Amniotic epithelial cell (primary cell): ENCODE measurements around the gene BPHL.
A peak's percentile ranks its signal among the peaks of the same experiment; 100 is the strongest.
"Not testable (repeated sequence)": the region's sequence is repeated elsewhere in the genome, so short reads cannot be mapped to it uniquely, and the experiment has no call there.

Experiments used
- DNase-seq: peaks from one replicate; pipeline ENCODE4 v3.0.0-alpha.2; 2010; ENCODE audit warnings: low read depth

Gene BPHL

GRCh38 chr6:3156184-3157130, 37.9 kb downstream of the BPHL start:
- not testable (repeated sequence) for DNase-seq

- DNase-seq: peak; percentile 60
These were observed 38.8 kb downstream of the BPHL start, which contains the start of gene TUBB2A for GRCh38 chr6:3157131-3157933. Gene TUBB2A (minus strand): TSS chr6:3157544. CDS start chr6:3157463, 81 bp downstream.

GRCh38 chr6:3159805-3160781, 41.6 kb downstream of the BPHL start:
- DNase-seq: peak; percentile 85

GRCh38 chr6:3162067-3162497, 43.6 kb downstream of the BPHL start:
- peak; percentile 41 for DNase-seq

- peak; percentile 71 for DNase-seq
These were observed 44.2 kb downstream of the BPHL start for GRCh38 chr6:3162565-3163247.

- DNase-seq: peak; percentile 26
These were observed 44.7 kb downstream of the BPHL start for GRCh38 chr6:3163248-3163594.

GRCh38 chr6:3164388-3164787, 45.9 kb downstream of the BPHL start:
- DNase-seq: no peak

- peak; percentile 79 for DNase-seq
These were observed 47.4 kb downstream of the BPHL start for GRCh38 chr6:3165631-3166534.

- DNase-seq: not testable (repeated sequence)
These were observed 48.2 kb downstream of the BPHL start for GRCh38 chr6:3166535-3167225.

GRCh38 chr6:3168046-3168445, 49.5 kb downstream of the BPHL start:
- DNase-seq: not testable (repeated sequence)

GRCh38 chr6:3170676-3171075, 52.2 kb downstream of the BPHL start:
- DNase-seq: not testable (repeated sequence)

GRCh38 chr6:3171313-3172175, 53.0 kb downstream of the BPHL start:
- peak; percentile 80 for DNase-seq

- DNase-seq: not testable (repeated sequence)
These were observed 54.3 kb downstream of the BPHL start for GRCh38 chr6:3172789-3173188.

- not testable (repeated sequence) for DNase-seq
These were observed 55.2 kb downstream of the BPHL start for GRCh38 chr6:3173636-3174089.

GRCh38 chr6:3175715-3176402, 57.3 kb downstream of the BPHL start:
- no peak for DNase-seq

GRCh38 chr6:3176562-3177355, 58.2 kb downstream of the BPHL start:
- DNase-seq: peak; percentile 95

GRCh38 chr6:3178666-3179065, 60.2 kb downstream of the BPHL start:
- DNase-seq: not testable (repeated sequence)
